Measurements from ENCODE around the gene DPP6. TPM values are rescaled to one million over a fixed set of nuclear protein-coding genes. Genes with fewer than 3 reads are reported as not detected.

The DPP6 gene
- total RNA-seq, 3 donors from 2014 or later (not counting 1 experiment from before 2014, with no cell fraction given): not detected

DNA sequence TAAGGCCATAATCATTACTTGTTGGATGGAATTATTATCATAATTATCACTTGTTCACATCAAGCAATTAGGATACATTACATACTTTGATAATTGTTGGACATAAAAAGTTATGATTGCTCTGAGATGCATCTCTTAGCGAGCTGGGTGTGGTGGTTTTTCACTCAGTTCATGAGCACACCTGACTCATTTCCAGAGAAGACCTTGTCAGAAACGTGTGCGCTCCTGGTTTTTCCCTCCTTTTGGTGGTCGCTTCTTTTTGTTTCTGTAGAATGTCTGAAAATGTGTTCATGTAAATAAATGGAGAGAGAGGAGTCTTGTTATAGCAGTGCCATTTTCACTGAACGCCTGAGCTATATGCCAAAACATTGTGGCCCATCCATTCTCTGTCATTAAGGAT, 809.4 kb downstream of the DPP6 start:
- Histone ChIP-seq H3K27me3 (ENCODE audit: control insufficient read depth, insufficient read depth, low read length) (no peaks in the 10 kb centered on the region), H3K9me3 (ENCODE audit: control insufficient read depth, insufficient read depth, low read length) (no peaks in the 10 kb centered on the region), H3K27ac (ENCODE audit: low read length) (no peak overlapping the region), H3K4me3 (ENCODE audit: low read length) (no peak overlapping the region), H3K36me3 (ENCODE audit: control insufficient read depth, insufficient read depth, low read length) (no peaks in the 10 kb centered on the region), H3K4me1 (ENCODE audit: control insufficient read depth, insufficient read depth, low read length) (no peaks in the 10 kb centered on the region)
- intact Hi-C loops (cut with micrococcal nuclease): no loop called here
- H3K4me1 Mint-ChIP-seq: no peaks in the 10 kb centered on the region
- H3K4me3 Mint-ChIP-seq: no peak overlapping the region
- WGBS (ENCODE audit: insufficient coverage): 76% methylated on average over 5 of the region's 5 CpGs
- H3K27ac Mint-ChIP-seq: no peak overlapping the region
- no peaks in the 10 kb centered on the region for H3K9me3 Mint-ChIP-seq
- H3K36me3 Mint-ChIP-seq: no peaks in the 10 kb centered on the region
- no peak for ATAC-seq
- DNase-seq: no peak
- TF ChIP-seq, protein P1, sequence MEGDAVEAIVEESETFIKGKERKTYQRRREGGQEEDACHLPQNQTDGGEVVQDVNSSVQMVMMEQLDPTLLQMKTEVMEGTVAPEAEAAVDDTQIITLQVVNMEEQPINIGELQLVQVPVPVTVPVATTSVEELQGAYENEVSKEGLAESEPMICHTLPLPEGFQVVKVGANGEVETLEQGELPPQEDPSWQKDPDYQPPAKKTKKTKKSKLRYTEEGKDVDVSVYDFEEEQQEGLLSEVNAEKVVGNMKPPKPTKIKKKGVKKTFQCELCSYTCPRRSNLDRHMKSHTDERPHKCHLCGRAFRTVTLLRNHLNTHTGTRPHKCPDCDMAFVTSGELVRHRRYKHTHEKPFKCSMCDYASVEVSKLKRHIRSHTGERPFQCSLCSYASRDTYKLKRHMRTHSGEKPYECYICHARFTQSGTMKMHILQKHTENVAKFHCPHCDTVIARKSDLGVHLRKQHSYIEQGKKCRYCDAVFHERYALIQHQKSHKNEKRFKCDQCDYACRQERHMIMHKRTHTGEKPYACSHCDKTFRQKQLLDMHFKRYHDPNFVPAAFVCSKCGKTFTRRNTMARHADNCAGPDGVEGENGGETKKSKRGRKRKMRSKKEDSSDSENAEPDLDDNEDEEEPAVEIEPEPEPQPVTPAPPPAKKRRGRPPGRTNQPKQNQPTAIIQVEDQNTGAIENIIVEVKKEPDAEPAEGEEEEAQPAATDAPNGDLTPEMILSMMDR (IDR thresholded peaks at IDR 0.05): no peak
- H3K27me3 Mint-ChIP-seq (ENCODE audit: low read depth in 2 of 2): peaks cover 1 to 4% of the 10 kb centered on the region in 2 donors

DNA sequence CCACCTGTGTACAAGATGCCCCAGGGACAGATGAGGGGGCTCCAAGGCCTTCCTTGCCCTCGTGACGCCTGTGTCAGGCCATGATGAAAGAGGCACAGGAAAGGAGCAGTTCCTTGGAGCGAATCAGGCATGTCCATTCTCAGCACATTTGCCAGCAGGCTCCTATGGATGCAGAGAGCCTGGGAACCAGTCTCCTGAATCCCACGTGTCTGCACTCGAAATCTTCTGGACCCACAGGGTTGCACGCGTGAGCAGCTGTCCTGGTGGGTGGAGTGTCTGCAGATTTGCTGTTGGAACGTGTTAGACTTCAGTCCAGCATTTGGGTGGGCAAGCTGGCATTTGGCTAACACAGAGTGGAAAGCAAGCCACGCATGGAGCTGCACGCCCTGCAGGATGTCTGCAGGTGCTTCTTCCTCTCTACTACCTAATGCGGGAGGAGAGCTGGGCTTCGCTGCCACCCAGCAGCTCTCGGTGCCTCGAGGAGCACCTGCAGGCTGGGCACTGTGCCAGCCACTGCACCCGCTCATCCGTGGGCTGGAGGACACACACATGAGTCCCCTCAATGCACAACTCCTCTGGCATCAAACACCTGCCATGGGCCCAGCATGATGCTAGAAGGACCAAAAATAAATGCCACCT, 810.1 kb downstream of the DPP6 start:
- no peaks in the 10 kb centered on the region for H3K9me3 Mint-ChIP-seq
- intact Hi-C loops (cut with micrococcal nuclease): no loop called here
- Histone ChIP-seq H3K27ac (ENCODE audit: low read length) (no peak overlapping the region), H3K9me3 (ENCODE audit: control insufficient read depth, insufficient read depth, low read length) (no peaks in the 10 kb centered on the region), H3K27me3 (ENCODE audit: control insufficient read depth, insufficient read depth, low read length) (no peaks in the 10 kb centered on the region), H3K36me3 (ENCODE audit: control insufficient read depth, insufficient read depth, low read length) (no peaks in the 10 kb centered on the region), H3K4me1 (ENCODE audit: control insufficient read depth, insufficient read depth, low read length) (no peaks in the 10 kb centered on the region), H3K4me3 (ENCODE audit: low read length) (no peak overlapping the region)
- TF ChIP-seq, protein P1 (IDR thresholded peaks at IDR 0.05): no peak
- ATAC-seq (no peak), DNase-seq (no peak)
- H3K4me1 Mint-ChIP-seq: no peaks in the 10 kb centered on the region
- WGBS (ENCODE audit: insufficient coverage): 76% methylated on average over 16 of the region's 16 CpGs
- no peak overlapping the region for H3K27ac Mint-ChIP-seq
- no peak overlapping the region for H3K4me3 Mint-ChIP-seq
- no peaks in the 10 kb centered on the region for H3K36me3 Mint-ChIP-seq
- peaks cover 6 to 11% of the 10 kb centered on the region in 2 donors for H3K27me3 Mint-ChIP-seq (ENCODE audit: low read depth in 2 of 2)

DNA sequence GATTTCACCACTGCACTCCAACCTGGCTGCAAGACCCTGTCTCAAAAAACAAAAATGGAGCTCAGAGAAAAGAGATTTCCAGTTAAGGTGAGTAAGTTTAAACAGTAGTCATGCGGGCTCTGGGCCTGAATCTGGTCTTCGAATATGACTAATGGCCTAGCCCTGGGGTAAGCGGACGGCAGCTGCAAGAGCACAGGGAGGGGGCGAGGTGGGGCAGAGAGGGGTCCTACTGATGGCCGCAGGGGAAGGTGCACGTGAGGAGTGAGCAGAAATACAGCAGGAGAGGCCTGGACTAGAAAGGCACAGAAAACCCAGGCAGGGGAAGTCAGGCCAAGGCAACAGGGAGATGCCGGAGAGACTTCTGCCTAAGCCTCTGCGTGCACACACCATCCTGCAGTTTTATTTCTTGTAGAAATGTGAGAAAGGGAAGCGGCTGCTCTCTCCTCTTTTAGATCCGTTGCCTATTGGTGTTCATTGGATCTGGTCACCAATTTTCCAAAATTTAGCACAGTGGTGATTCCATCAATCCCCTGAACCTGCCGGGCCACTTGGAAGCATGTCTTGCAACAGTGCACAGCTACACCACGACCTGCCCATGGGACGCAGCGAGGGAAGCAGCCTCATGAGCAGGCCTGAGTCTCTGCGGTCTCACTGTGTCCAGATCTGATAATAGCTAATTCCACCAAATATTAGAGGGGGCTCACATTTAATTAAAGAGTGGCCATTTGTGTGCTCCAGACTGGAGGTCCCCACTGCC, 811.7 kb downstream of the DPP6 start:
- Histone ChIP-seq H3K4me3 (ENCODE audit: low read length) (no peak overlapping the region), H3K27me3 (ENCODE audit: control insufficient read depth, insufficient read depth, low read length) (no peaks in the 10 kb centered on the region), H3K9me3 (ENCODE audit: control insufficient read depth, insufficient read depth, low read length) (no peaks in the 10 kb centered on the region), H3K36me3 (ENCODE audit: control insufficient read depth, insufficient read depth, low read length) (no peaks in the 10 kb centered on the region), H3K4me1 (ENCODE audit: control insufficient read depth, insufficient read depth, low read length) (no peaks in the 10 kb centered on the region), H3K27ac (ENCODE audit: low read length) (no peak overlapping the region)
- WGBS (ENCODE audit: insufficient coverage): 85% methylated on average over 16 of the region's 16 CpGs
- TF ChIP-seq, protein P1 (IDR thresholded peaks at IDR 0.05): no peak
- H3K27ac Mint-ChIP-seq: no peak overlapping the region
- H3K4me3 Mint-ChIP-seq: no peak overlapping the region
- H3K4me1 Mint-ChIP-seq: no peaks in the 10 kb centered on the region
- H3K27me3 Mint-ChIP-seq (ENCODE audit: low read depth in 2 of 2): peaks cover 13 to 21% of the 10 kb centered on the region in 2 donors
- intact Hi-C loops (cut with micrococcal nuclease): no loop called here
- no peak for ATAC-seq
- no peaks in the 10 kb centered on the region for H3K36me3 Mint-ChIP-seq
- no peak for DNase-seq
- H3K9me3 Mint-ChIP-seq: no peaks in the 10 kb centered on the region

All from natural killer cell (primary cell).